ENCODE measurements around the gene ITGAX.
A peak's percentile ranks its signal among the peaks of the same experiment; 100 is the strongest.

Gene ITGAX

GRCh38 chr16:31376705-31377104 lies 21.7 kb downstream of the ITGAX start:
- DNase-seq = no peak

GRCh38 chr16:31377210-31377903 lies 22.4 kb downstream of the ITGAX start:
- no peak for DNase-seq

- no peak for DNase-seq
Measured at GRCh38 chr16:31380201-31380600, 25.2 kb downstream of the ITGAX start.

- peak; percentile 77 for DNase-seq
Measured at GRCh38 chr16:31382485-31383161, 27.6 kb downstream of the ITGAX start.

GRCh38 chr16:31385680-31386079 lies 30.7 kb downstream of the ITGAX start:
- DNase-seq = no peak

- peak; percentile 39 for DNase-seq
Measured at GRCh38 chr16:31386157-31386984, 31.4 kb downstream of the ITGAX start.

GRCh38 chr16:31388535-31388934 lies 33.6 kb downstream of the ITGAX start:
- no peak for DNase-seq

GRCh38 chr16:31390504-31391041 lies 35.6 kb downstream of the ITGAX start:
- no peak for DNase-seq

- no peak for DNase-seq
Measured at GRCh38 chr16:31393056-31393455, 38.1 kb downstream of the ITGAX start, which contains the start of gene ITGAD. ITGAD (plus strand) TSS chr16:31393335; CDS start chr16:31393361, 26 bp downstream.

GRCh38 chr16:31395647-31396046 lies 40.7 kb downstream of the ITGAX start:
- DNase-seq = no peak

- DNase-seq = no peak
Measured at GRCh38 chr16:31397096-31397660, 42.2 kb downstream of the ITGAX start.

GRCh38 chr16:31397701-31398100 lies 42.7 kb downstream of the ITGAX start:
- DNase-seq = no peak

- no peak for DNase-seq
Measured at GRCh38 chr16:31400191-31400590, 45.2 kb downstream of the ITGAX start.

- DNase-seq = no peak
Measured at GRCh38 chr16:31401436-31401835, 46.5 kb downstream of the ITGAX start.

GRCh38 chr16:31402687-31403086 lies 47.7 kb downstream of the ITGAX start:
- peak; percentile 10 for DNase-seq

- DNase-seq = no peak
Measured at GRCh38 chr16:31403590-31404352, 48.8 kb downstream of the ITGAX start.

- DNase-seq = no peak
Measured at GRCh38 chr16:31404353-31405064, 49.5 kb downstream of the ITGAX start.

GRCh38 chr16:31407406-31407805 lies 52.4 kb downstream of the ITGAX start:
- no peak for DNase-seq

GRCh38 chr16:31409433-31409832 lies 54.5 kb downstream of the ITGAX start:
- DNase-seq = no peak

- DNase-seq = no peak
Measured at GRCh38 chr16:31410082-31410481, 55.1 kb downstream of the ITGAX start.

GRCh38 chr16:31411024-31411844 lies 56.3 kb downstream of the ITGAX start:
- no peak for DNase-seq
